Stimulated activated CD8-positive, alpha-beta memory T cell treated with anti-CD3 and anti-CD28 coated beads, Interleukin-2, amount 100 ng/mL, for 1 hour (primary cell): ENCODE results near the gene NTN5.
"Not testable (repeated sequence)": the region's sequence is repeated elsewhere in the genome, so short reads cannot be mapped to it uniquely, and the experiment has no call there.

Experiments used
- DNase-seq, 2 donors: peaks; one replicate each; pipeline ENCODE4 v3.0.0-alpha.2; 2020; ENCODE audit warnings: low read depth in 2 of 2

The NTN5 gene, protein sequence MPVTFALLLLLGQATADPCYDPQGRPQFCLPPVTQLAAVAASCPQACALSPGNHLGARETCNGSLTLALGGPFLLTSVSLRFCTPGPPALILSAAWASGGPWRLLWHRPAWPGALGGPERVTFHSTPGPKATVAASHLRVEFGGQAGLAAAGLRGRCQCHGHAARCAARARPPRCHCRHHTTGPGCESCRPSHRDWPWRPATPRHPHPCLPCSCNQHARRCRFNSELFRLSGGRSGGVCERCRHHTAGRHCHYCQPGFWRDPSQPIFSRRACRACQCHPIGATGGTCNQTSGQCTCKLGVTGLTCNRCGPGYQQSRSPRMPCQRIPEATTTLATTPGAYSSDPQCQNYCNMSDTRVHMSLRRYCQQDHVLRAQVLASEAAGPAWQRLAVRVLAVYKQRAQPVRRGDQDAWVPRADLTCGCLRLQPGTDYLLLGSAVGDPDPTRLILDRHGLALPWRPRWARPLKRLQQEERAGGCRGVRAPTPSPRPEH

DNA sequence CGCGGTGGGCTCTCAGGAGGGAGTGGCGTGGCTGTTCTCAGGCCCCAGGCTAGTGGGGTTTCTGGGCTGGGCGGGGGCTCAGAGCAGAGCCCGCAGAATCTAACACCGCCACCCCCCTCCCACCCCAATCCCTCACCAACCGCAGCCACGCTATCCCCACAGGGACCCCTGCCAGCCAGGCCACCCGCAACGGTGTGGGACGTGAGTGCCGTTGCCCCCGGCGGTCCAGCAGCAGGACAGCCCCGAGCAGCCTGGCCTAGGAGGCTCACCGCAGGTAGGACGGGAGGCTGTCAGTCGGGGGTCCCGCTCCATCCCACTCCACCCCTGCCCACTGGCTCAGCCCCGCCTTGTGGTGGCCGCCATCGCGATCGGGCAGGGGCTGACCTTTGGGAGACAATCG is at the start of gene NTN5:
TSS of gene NTN5 (minus strand) at position 24 of the 400 bp plus-strand sequence. CDS start 2,031 bp downstream, outside the sequence.
- DNase-seq, result no peak

DNA sequence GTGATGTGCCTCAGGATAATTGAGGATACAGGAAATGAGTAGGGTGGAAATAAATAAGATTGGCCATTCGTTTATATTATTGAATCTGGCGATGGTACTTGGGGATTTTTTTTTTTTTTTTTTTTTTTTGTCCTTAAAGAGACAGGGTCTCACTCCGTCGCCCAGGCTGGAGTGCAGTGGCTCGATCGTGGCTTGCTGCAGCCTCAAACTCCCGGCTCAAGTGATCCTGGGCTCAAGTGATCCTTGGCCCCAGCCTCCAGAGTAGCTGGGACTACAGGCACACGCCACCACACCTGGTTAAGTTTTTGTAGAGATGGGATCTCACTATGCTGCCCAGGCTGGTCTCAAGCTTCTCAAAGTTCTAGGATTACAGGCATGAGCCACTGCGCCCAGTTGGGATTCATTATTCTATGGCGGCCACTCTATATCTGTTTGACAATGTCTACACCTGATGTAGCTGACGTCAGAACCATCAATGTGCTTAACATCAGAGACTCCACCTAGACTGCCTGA is 49.4 kb upstream of the NTN5 start:
- DNase-seq, result no peak

DNA sequence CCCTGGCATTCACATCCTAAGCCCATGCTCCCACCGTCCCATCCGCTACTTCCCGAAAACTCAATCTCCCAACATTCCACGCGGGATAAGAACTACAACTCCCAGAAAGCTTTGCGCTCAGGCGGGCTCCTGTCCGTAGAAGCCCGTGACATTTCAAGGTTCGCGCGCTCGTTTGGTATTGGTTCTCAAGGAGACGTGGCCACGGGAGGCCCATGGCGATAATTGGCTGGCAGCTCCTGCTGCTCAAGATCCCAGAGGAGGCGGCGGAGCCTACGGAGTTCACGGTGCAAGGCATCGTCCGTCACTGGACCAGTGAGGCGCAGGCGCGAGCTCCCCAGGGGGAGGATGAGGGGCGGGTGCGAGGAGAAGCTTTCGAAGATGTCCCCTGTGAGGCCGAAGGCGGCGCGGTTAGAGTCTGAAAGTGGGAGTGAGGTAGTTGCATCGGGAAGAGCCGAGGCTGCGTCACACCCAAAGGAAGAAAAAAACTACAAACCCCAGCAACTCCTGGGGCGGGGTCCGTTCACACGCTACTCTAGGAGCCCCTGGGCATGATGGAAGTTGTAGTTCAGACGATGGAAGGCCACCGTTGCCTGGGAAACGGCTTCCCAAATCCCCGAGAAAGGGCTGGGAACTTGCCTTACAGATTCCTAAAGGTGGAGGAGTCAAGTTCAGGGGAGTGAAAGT is 47.9 kb upstream of the NTN5 start:
- DNase-seq, result peak; percentile 70 to 80

DNA sequence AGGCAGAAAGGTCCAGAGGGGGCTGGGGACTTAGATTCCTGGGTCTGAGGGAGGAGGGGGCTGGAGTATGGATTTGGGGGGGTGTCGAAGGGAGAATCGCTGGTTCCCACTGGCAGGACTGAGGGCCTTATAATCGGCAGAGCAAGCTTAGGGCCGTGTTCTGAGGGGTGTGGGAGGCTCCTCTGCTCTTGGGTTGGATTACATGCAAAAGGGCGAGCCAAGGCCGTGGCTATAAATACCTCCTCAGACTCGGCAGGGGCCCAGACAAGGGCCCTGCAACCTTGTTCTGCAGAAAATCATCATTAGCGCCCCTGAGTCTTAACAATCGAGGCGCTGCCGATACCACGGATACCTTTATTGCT is 47.4 kb upstream of the NTN5 start:
- no peak for DNase-seq

DNA sequence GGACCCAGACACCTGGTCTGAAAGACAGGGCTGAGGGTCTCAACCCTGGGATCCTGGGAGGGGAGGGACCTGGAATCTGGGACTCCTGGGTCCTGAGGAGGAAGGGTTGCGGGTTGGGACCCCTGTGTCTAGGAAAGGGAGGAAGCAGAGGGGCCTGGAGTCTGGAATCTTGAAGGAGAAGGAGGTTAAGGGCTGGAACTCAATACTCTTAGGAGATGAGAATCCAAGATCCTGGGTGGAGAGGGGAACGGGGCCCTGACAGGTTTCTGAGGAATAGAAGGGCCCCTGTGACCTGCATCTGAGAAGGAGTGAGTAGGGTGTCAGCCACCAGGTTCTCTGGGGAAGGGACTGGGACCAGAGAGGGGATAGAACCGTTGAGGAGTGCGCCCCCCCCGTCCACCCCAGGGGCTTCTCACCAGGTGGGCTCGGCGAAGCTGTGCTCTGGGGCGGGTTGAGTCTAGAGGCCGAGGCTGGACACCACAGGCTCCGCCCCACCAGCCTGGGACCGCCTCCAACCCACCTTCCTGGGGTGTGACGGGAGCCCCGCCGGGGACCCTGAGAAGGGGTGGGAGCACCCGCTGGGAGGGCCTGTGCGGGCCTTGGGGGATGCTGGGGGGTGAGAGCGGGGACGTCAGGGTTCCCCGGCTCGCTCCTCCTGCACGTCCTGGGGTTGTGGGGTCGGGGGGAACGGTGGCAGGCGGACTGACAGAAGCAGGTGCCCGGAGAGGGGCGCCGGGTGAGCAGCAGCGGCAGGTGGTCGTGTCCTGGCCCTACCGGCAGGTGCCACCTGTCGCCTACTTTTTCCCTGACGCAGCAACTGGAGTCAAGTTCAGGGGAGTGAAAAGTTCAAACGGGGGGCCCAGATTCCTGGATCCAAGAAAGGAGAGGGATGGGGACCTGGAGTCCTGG is 46.7 kb upstream of the NTN5 start, which contains the start of gene MAMSTR:
TSS of gene MAMSTR (minus strand) at position 463 of the 909 bp plus-strand sequence. CDS start 694 bp downstream, outside the sequence.
- no peak for DNase-seq

DNA sequence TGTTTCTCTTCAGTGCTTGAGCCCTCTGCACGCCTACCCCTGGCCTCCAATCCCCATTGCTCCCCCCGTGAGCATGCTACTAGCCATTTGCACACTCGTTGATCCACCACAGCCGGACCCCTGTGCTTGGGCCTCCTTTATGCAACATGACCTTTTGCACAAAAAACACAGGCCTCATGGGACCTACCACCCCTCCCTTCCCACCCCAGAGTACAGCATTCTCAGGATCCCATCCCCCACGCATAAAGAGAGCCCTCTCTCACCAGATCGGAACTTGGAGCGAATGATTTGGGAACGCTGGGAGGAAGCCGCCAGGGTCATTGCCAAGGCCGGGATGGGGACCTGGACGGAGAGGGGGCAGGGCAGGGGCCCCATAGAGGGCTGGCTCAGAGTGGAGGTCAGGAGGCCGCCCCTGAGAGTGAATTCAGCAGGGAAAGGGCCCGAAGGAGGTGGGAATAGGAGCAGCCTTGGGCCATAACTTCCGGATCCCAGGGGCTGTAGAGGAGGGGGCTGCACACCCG is 46.0 kb upstream of the NTN5 start:
- no peak for DNase-seq

DNA sequence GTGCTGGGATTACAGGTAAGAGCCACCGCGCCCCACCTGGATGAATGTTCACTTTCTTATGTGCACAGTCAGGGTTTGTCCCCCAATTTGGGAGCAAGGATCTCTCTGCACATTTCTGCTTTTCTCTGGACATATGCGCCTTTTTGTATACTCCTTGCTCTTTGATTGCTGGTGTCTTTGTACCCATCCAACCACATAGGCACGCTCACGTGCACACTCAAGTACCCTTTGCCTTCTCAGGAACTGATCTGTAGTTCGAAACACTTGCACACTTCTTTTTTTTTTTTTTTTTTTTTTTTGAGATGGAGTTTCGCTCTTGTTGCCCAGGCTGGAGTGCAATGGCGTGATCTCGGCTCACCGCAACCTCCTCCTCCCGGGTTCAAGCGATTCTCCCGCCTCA is 45.3 kb upstream of the NTN5 start:
- DNase-seq, result not testable (repeated sequence)

DNA sequence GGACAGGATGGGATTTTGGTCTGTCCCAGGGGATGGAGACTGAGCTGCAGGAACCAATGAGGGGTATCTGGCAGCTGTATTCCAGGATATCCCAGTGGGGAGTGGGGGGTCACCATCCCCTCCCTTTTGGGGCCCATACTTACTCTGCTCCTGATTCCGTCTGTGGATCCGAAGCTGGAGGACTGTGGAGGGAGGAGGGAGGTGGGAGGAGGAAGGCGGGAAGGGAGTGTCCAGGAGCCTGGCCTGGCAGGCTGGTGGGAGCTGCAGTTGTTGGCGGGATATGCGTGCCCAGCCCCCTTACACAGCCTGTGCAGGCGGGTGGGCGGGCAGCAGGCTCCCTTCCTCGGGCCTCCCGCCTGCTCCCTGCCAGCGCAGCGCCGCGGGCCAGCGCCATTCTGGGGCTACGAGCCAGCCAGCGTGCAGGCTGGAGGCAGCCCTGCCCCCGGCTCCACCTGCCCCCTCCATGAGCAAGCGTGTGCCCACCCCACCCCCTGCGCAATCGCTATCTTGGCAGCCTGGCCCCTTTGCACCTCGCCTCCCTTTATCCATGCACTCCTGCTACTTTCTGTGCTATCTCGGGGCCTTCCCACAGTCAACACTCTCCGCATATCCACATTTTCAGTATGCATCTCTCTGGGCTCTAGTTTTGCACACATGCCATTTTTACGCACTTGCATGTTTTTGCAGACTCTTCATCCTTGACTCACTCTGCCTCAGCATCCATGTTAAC is 43.9 kb upstream of the NTN5 start:
- no peak for DNase-seq

DNA sequence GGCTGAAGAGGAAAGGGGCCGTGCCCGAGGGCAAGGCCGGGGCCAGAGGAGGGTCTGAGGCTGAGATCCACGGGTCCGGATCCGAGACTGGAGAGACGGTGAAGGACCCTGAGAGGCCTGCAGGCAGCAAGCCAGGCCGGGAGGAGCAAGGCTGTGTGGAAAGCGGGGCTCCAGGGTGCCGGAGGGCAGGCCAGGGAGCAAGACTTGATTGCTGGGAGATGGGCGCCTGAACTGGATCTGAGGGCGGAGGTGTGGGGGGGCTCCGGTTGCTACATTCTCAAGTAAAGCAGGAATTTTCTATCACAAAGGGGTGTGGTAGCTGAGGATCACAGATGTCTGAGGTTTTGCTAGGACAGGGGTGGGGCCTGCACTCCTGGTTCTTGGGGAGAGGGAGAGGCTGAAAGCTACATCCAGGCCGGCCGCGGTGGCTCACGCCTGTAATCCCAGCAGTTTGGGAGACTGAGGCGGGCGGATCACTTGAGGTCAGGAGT is 42.9 kb upstream of the NTN5 start:
- DNase-seq, result no peak

DNA sequence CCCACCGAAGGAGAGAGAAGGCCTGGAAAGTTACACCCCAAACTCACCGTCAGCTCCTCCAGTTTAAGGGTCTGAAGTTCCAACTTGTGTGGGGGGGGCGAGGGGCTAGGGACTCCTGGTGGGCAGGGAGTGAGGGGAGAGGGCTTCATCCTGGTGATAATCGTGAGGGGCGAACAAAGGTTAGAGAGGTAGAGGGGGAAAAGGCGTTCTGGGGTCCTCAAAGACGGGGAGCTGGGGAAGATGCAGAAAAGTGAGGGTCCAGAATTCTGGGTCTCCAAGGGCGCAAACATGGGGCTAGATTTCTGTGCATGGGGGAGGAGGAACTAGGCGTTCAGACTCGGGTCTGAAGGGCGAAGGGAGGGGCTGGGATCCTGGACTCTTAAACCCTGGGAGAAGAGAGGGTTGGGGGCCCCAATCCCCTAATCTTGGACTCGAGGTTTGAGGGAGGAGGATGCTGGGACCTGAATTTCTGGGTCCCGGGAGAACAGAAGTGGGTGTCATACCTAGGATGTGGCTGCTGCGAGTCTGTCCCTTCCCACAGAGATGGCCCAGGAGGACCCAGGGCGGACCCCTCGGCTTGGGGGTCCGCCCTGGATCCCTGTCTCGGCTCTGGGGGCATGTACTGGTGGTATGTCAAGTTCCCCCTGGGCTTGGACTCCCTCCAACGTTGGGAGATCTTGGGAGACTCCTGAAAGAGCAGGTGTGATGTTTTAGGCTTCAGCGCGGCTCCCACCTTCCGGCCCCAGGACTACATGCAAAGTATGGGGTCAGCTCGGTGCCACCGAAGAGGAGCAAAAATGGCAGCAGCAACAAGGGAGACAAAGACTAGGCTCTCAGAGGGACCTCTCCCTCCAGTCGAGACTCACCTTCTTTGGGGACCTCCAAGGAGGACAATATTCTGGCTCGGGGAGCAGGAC is 42.2 kb upstream of the NTN5 start:
- no peak for DNase-seq

DNA sequence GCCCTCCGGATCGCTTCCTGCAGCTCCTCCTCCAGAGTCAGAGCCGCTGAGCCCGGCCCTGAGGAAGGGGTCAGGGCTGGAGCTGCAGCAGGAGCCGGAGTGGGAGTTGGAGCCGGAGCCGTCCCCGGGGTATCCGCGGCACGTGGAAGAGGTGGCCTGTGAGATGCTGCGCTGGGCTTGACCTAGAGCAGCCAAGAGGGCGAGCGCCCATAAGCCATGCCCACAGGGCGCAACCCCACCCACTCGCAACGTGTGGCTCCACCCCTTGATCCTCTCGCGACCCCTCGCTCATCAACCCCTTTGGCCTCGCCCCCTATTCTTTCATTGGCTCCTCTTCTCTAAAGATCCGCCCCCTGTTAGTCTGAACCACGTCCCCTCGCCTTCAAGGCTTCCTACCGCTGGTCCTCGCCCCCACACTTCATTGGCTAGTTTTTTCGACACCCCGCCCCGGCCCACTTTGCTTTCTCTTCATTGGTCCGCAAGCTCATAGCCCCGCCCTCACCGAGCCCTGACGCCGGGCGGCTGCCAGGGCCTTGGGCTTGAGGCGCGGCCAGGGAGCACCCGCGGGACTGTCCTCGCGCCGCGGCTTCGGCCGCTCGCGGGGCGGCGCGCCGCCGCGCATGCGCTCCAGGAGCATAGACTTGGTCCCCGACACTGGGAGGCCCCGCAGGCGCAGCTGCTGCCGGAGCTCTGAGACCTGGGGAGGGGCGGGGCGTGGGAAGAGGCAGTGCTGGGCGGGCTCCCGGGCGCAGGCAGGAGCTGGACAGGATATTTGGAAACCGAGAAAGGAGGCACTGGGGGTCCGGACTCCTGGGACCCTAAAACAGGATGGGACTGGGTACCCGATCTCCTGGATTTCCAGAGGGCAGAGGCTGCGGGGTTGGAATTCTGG is 41.3 kb upstream of the NTN5 start:
- peak; percentile 89 to 92 for DNase-seq

DNA sequence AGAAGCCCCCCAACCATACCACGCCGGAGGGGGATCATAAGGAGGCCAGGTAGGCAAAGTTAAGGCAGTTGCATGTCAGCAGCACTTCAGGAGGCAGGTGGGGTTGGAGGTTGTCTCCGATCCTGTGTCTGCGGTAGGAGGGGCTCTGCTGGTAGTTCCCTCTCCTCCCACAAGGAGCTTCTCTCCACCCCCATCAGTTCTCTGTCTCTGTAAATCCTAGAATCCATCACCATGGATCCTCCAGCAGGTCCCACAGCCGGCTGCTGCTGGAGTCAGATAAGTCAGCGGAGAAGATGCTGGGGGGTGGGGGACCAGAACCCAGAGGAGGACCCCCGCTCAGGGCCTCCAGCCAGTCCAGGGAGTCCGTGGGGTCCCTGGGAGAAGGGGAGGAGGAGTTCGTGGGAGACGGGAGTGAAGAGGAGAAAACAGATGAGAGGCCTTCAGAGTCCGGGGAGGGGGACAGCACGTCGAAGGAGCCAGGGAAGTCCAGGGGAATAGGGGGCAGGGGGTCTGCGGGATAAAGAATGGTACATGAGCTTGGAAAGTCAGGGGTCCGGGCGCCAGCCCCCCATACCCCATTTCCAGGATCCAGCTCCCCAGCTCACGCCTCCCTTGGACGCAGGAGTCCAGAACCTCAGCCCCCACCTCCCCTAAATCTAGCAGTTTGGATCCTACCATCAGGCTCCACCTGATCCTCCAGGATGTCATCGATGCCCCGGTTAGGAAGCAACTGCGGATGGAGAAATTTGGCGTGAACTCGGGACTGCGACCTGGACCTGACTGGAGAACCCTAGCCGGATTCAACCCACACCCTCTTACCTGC is 40.4 kb upstream of the NTN5 start:
- no peak for DNase-seq

DNA sequence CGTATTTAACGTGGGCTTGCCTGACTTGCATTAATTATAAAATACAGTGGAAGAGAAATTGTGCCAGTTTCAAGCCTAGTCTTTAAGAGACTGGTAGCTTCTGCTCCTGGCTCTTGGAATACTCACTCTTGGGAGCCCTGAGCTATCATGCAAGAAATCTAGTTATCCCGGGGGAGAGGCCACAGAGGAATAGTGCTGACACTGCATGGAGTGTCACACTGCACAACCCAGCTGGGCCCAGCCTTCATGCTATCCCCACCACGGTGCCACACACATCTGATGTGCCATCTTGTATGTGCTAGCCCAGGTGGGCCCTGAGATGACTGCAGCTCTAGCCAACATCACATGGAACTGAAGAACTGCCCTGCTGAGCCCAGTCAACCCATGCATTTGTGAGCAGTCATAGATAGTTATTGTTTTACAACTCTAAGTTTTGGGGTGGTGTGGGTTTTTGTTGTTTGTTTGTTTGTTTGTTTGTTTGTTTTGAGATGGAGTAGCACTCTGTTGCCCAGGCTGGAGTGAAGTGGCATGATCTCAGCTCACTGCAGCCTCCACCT is 38.4 kb upstream of the NTN5 start:
- no peak for DNase-seq

DNA sequence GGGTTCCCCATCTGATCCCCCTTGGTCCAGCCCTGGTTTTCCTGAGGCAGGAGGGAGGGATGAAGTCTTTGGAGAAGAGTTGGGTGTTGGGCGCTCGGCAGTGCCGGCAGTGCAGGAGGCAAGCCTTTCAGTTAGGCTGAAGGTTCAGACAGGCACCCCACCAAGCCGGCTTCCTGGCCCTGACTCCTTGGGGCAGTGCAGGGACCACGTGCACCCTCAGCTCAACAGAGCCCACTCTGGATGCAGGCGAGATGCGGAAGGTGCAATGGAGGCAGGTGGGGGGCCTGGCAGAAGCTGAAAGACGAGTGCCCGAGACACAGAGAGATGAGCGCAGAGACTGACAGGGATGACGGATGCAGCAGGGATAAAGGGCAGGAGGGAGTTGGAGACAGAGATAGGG is 35.7 kb upstream of the NTN5 start:
- DNase-seq, result no peak

DNA sequence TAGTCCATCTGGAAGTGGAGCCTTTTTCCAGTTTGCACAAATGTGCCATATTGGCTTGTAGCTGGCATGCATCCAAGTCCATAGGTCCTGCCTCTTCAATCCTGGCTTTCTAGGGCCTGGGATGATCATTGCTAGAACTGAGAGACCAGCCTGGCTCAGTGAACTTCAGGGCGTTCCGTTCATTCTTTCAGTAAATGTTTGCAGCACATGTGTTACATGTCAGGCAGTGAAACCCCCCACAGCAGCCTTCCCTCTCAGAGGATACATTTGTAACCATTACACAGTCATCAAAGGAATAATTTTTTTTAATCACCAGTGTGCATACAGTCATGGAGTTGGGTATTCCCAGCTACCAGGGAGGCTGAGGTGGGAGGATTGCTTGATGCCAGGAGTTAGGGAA is 32.6 kb upstream of the NTN5 start:
- DNase-seq, result no peak

DNA sequence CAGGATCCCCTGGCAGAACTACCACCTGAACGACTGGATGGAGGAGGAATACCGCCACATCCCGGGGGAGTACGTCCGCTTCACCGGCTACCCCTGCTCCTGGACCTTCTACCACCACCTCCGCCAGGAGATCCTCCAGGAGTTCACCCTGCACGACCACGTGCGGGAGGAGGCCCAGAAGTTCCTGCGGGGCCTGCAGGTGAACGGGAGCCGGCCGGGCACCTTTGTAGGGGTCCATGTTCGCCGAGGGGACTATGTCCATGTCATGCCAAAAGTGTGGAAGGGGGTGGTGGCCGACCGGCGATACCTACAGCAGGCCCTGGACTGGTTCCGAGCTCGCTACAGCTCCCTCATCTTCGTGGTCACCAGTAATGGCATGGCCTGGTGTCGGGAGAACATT is 30.5 kb upstream of the NTN5 start:
- DNase-seq, result no peak

DNA sequence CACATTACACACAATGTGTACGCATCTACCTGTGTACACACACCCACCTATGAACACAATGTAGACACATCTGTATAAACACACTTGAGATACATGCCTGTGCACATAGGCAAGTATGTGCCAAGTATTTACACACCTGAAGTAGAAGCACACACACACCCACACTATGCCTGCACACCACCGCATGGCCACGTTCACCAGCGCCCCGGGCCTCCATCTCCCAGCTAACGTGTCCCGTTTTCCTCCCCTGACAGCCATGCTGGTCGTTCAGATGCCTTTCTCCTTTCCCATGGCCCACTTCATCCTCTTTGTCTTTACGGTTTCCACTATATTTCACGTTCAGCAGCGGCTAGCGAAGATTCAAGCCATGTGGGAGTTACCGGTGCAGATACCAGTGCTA is 29.9 kb upstream of the NTN5 start:
- no peak for DNase-seq
